ENCODE measurements around the gene RMND5A.

GRCh38 chr2:86785456-86785855 is 65.4 kb downstream of the RMND5A start:
- TF ChIP-seq CTCF (IDR thresholded peaks at IDR 0.05) (no peak), ZFX (IDR thresholded peaks at IDR 0.05; ENCODE audit: borderline replicate concordance) (no peak)
